Right ventricle myocardium inferior (tissue), 1 donor: ENCODE data around the gene PPFIA3. TPM values are rescaled to one million over a fixed set of nuclear protein-coding genes. Genes with fewer than 3 reads are reported as not detected.
"Not testable (repeated sequence)": the region's sequence is repeated elsewhere in the genome, so short reads cannot be mapped to it uniquely, and the experiment has no call there.

Experiments used
- ATAC-seq: fragments of 200-7000 bp; cut with Tn5 transposase; one replicate; pipeline ENCODE4 v1.9.1; 2020; ENCODE audit warnings: mild to moderate bottlenecking, moderate library complexity
- DNase-seq: peaks from one replicate; pipeline ENCODE4 v3.0.0; 2021; ENCODE audit errors: missing footprints
- intact Hi-C: fragments of 100-400 bp; cut with DNase I; formaldehyde crosslinking; loops from one replicate; pipeline ENCODE4 v1.11.0; 2022
- long read RNA-seq: library from polyadenylated mRNA; unstranded; transcript quantifications from one replicate; pipeline ENCODE4 v2.0.0, GENCODE V29; 2021
- total RNA-seq: library from RNA; stranded (reverse); fragmentation: NEBNext Ultra II Directional; extraction: Animal tissue kit (Norgen Biotek cat#: 25700); gene quantifications from one replicate; pipeline ENCODE4 v1.2.1, GENCODE V29; 2021
- donor health status: DM: no; HTN: yes; CAD: no; lungs with severe emphysema.

Gene PPFIA3
- total RNA-seq = 4.1 TPM
- long read RNA-seq, partial matches to known transcripts = 1 of 3 reads
- long read RNA-seq, other reads (novel, unspliced or antisense) = 2 of 3 reads

- intact Hi-C loops = loop anchor here (2.0 kb wide), 1 partner anchor 29 kb away; no protein-coding TSS in a partner anchor
- DNase-seq = peak; percentile 84
- peak; percentile 61 for ATAC-seq
These were observed at the start of gene PPFIA3 for GRCh38 chr19:49119411-49120324. Gene PPFIA3, plus strand, starts transcription at chr19:49119544. Its CDS starts 8,330 bp downstream, at chr19:49127874.

GRCh38 chr19:49070416-49070815 is 48.9 kb upstream of the PPFIA3 start:
- intact Hi-C loops = no loop called here
- no peak for ATAC-seq
- DNase-seq = no peak

GRCh38 chr19:49071860-49072547 is 47.3 kb upstream of the PPFIA3 start:
- DNase-seq = no peak
- intact Hi-C loops = no loop called here
- no peak for ATAC-seq

- peak; percentile 38 for ATAC-seq
- intact Hi-C loops = no loop called here
- no peak for DNase-seq
These were observed 45.6 kb upstream of the PPFIA3 start for GRCh38 chr19:49073514-49074378.

GRCh38 chr19:49074869-49075268 is 44.5 kb upstream of the PPFIA3 start:
- intact Hi-C loops = loop anchor here (5.0 kb wide), 1 partner anchor 132 kb away; no protein-coding TSS in a partner anchor
- ATAC-seq = not testable (repeated sequence)
- peak; percentile 84 for DNase-seq

GRCh38 chr19:49080392-49080791 is 39.0 kb upstream of the PPFIA3 start:
- ATAC-seq (no peak), DNase-seq (no peak)
- intact Hi-C loops = loop anchor here (10.0 kb wide), 2 partner anchors 684 to 906 kb away; partner anchors contain the start of genes AP2A1, LIG1, TSKS and ZSWIM9

- intact Hi-C loops = loop anchor here (10.0 kb wide), 2 partner anchors 684 to 906 kb away; partner anchors contain the start of genes AP2A1, LIG1, TSKS and ZSWIM9
- DNase-seq = no peak
- no peak for ATAC-seq
These were observed 38.1 kb upstream of the PPFIA3 start for GRCh38 chr19:49081273-49081672.

- DNase-seq (no peak), ATAC-seq (no peak)
- intact Hi-C loops = loop anchor here (5.0 to 10.0 kb wide), 3 partner anchors 67 to 910 kb away; partner anchors contain the start of genes AP2A1, LHB, LIG1 and TSKS
These were observed 34.9 kb upstream of the PPFIA3 start for GRCh38 chr19:49084206-49085019.

GRCh38 chr19:49085020-49085867 is 34.1 kb upstream of the PPFIA3 start, which contains the start of gene SNRNP70:
Gene SNRNP70, plus strand, starts transcription at chr19:49085451. Its CDS starts 964 bp downstream, at chr19:49086415.
- DNase-seq (peak; percentile 100), ATAC-seq (peak; percentile 99)
- intact Hi-C loops = loop anchor here (5.0 to 10.0 kb wide), 3 partner anchors 68 to 910 kb away; partner anchors contain the start of genes AP2A1, LHB, LIG1 and TSKS

- DNase-seq = no peak
- intact Hi-C loops = loop anchor here (5.0 to 10.0 kb wide), 3 partner anchors 69 to 911 kb away; partner anchors contain the start of genes AP2A1, LHB, LIG1 and TSKS
- no peak for ATAC-seq
These were observed 33.5 kb upstream of the PPFIA3 start for GRCh38 chr19:49085868-49086232.

GRCh38 chr19:49086296-49086695 is 33.0 kb upstream of the PPFIA3 start:
- intact Hi-C loops = loop anchor here (5.0 to 10.0 kb wide), 3 partner anchors 69 to 911 kb away; partner anchors contain the start of genes AP2A1, LHB, LIG1 and TSKS
- no peak for DNase-seq
- ATAC-seq = no peak

- intact Hi-C loops = no loop called here
- ATAC-seq (no peak), DNase-seq (no peak)
These were observed 27.8 kb upstream of the PPFIA3 start for GRCh38 chr19:49091391-49092038.

- no peak for DNase-seq
- intact Hi-C loops = no loop called here
- no peak for ATAC-seq
These were observed 26.7 kb upstream of the PPFIA3 start for GRCh38 chr19:49092686-49093085.

GRCh38 chr19:49094505-49095482 is 24.6 kb upstream of the PPFIA3 start:
- ATAC-seq = peak; percentile 91
- intact Hi-C loops = loop anchor here (5.0 kb wide), 2 partner anchors 53 to 103 kb away; no protein-coding TSS in a partner anchor
- no peak for DNase-seq
